ENCODE measurements around the gene DYNLT2B.
"Not testable (repeated sequence)": the region's sequence is repeated elsewhere in the genome, so short reads cannot be mapped to it uniquely, and the experiment has no call there.

DYNLT2B gene

DNA sequence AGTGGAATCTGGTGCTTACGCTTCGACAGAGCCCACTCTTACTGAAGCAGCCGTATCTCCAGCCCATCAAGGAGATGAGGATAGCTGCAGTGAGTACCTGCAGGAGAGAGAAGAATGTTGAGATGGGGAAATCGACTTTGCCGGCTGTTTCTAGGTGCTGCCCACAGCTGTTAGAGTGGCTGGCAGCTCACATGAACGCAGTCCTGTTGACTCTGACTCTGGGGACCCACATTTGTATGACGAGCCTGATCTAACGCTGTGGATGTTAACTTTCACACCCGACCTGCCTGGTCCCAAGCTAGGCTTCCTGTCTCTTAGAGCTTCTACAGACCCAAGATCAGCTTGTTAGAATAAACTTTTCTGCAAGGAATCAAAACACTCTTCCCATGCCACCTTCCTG, 8.9 kb upstream of the DYNLT2B start:
- no peak for DNase-seq (ENCODE audit: low read depth)

DNA sequence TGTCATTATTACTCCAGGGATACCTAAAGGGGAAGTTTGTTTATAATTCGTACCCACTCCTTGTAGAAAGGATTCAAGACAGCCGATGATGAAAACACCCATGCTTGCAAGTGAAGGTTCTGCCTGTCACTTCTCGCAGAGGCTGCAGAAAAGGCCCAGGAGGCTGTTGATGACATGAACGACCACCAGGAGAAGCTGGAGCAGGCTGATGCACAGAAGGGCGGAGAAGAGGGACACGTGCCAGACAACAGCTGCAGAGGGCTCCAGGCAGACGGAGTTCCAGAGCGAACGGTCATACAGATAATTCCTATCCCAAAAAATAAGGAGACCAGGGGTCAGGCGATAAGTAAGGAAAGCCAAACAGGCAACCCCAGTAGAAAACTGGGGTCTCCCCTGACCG, 5.7 kb upstream of the DYNLT2B start:
- no peak for DNase-seq (ENCODE audit: low read depth)

GRCh38 chr3:196323016-196323415, 5.0 kb upstream of the DYNLT2B start:
- DNase-seq (ENCODE audit: low read depth) = no peak

GRCh38 chr3:196321162-196321561, 3.1 kb upstream of the DYNLT2B start:
- no peak for DNase-seq (ENCODE audit: low read depth)

DNA sequence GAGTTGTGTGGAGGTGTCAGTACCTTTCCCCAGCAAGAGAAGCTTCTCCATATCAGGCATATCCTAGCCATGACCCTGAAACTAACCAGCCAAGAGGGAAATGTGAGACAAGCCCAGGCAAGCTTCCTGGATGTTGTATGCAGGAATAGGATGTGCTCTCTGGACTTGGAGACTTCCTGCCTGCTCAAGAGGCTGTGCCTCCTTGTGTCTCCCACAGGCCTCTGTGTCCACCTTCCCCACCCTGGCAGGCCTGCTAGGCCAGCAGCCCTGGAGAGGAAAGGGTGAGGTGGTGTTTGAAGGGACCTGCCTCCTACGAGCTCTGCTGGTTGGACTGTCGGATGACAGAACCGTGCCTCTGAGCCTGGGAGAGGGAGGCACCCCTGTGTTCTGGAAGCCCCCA, 2.1 kb upstream of the DYNLT2B start:
- DNase-seq (ENCODE audit: low read depth) = no peak

DNA sequence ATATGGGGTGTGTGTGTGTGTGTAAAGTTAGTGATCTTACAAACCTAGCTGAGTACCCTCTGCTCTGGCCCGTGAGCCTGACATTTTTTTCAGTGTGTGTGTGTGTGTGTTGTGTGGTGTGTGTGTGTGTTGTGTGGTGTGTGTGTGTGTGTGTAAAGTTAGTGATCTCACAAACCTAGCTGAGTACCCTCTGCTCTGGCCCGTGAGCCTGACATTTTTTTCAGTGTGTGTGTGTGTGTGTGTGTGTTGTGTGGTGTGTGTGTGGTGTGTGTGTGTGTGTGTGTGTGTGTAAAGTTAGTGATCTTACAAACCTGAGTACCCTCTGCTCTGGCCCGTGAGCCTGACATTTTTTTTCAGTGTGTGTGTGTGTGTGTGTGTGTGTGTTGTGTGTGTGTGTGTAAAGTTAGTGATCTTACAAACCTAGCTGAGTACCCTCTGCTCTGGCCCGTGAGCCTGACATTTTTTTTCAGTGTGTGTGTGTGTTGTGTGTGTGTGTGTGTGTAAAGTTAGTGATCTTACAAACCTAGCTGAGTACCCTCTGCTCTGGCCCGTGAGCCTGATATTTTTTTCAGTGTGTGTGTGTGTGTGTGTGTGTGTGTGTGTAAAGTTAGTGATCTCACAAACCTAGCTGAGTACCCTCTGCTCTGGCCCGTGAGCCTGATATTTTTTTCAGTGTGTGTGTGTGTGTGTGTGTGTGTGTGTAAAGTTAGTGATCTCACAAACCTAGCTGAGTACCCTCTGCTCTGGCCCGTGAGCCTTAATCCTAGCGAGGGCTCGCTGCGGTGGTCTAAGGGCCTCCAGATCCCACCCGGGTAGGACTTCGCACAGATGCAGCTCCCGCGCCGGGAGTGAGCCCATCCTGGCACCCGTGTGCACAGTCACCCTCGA, 997 bp downstream of the DYNLT2B start:
- DNase-seq (ENCODE audit: low read depth) = not testable (repeated sequence)

DNA sequence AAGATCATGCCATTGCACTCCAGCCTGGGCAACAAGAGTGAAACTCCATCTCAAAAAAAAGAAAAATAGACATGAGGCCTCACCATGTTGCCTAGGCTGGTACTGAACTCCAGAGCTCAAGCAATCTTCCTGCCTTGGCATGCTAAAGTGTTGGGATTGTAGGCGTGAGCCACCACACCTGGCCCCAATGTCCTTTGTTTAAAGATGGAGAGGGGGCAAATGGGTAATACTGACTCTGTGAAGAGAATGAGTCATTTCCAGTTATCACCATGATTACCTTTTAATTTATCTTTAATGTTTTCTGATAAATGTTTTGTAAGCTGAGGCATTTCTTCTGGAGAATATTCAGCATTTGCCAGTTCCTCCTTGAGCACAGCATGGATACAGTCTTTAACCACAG, 2.2 kb downstream of the DYNLT2B start:
- DNase-seq (ENCODE audit: low read depth) = no peak

GRCh38 chr3:196314597-196314996, 3.4 kb downstream of the DYNLT2B start:
- no peak for DNase-seq (ENCODE audit: low read depth)

GRCh38 chr3:196314086-196314485, 4.0 kb downstream of the DYNLT2B start:
- DNase-seq (ENCODE audit: low read depth) = not testable (repeated sequence)

DNA sequence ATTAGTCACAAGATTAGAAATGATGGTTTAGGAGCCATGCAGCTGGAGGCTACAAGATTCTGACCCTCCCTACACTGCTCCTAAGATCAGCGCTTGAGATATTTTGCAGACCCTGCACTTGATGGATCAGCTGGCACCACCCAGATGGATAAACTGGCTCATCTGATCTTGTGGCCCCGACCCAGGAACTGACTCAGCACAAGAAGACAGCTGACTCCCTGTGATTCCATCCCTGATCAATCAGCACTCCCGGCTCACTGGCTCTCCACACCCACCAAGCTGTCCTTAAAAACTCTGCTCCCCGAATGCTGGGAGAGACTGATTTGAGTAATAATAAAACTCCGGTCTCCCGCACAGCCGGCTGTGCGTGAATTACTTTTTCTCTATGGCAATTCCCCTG, 15.1 kb downstream of the DYNLT2B start:
- DNase-seq (ENCODE audit: low read depth) = not testable (repeated sequence)

DNA sequence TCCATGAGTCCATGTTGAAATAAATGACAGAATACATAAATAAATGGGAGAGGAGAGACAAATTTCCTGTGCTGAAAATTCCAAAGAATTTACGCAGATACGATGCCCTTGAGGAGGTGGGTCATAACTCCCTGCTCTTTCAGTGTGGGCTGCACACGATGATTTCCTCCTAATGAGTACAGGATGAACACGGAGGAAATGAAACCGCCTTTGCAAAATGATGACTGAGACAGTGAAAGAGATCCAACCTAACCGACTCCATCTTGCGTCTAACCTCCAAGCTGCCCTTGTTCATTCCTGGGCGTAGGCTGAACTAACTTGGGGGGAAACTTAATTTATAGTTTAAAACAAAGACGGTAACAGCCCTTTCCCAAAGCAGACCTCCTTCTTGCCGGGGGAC, 15.5 kb downstream of the DYNLT2B start:
- not testable (repeated sequence) for DNase-seq (ENCODE audit: low read depth)

DNA sequence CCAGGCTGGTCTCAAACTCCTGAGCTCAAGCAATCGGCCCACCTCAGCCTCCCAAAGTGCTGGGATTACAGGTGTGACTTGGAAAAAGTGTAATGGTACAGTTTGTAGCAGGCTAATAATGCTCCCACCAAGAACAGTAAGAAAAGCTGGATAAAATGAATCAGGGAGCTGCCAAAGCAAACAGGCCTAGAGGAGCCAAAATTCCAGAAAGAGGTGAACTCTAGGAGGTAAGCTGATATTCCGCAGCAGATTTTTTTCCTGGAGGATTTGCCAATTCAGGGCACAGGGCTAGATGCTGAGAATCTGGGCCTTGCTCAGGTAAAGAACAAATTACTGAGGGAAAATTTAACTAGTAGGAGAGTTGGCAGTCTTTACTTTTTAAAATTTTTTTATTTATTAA, 19.5 kb downstream of the DYNLT2B start:
- DNase-seq (ENCODE audit: low read depth) = no peak

DNA sequence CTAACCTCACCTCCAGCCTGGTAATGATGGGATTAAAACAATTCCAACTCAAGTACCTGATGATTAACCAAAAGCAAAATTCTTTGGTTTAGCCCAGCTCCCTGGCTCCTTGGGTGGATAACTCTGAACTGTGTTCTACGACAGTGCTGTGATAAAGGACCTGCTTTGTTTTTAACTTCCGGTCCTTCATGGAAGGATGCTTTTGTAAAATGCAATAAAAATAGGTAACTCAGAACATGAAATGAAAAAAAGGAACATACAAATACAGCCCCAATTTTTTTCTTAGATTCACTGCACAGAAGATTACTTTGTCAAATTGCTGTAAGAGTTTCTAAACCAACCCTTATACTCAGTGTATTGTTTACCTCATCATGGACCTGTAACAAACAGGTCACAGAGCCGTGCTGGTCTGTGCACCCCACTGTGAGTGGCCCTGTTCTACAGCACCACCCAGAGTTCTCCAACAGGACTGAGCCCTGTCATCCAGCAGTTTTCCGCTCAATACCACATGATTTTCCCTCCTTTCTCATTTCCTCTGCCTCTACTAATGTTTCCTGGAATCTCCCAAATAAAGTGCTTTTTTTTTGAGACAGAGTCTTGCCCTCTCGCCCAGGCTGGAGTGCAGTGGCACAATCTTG, 25.6 kb downstream of the DYNLT2B start:
- DNase-seq (ENCODE audit: low read depth) = no peak

- no peak for DNase-seq (ENCODE audit: low read depth)
These were observed 29.9 kb downstream of the DYNLT2B start for GRCh38 chr3:196288141-196288460.

DNA sequence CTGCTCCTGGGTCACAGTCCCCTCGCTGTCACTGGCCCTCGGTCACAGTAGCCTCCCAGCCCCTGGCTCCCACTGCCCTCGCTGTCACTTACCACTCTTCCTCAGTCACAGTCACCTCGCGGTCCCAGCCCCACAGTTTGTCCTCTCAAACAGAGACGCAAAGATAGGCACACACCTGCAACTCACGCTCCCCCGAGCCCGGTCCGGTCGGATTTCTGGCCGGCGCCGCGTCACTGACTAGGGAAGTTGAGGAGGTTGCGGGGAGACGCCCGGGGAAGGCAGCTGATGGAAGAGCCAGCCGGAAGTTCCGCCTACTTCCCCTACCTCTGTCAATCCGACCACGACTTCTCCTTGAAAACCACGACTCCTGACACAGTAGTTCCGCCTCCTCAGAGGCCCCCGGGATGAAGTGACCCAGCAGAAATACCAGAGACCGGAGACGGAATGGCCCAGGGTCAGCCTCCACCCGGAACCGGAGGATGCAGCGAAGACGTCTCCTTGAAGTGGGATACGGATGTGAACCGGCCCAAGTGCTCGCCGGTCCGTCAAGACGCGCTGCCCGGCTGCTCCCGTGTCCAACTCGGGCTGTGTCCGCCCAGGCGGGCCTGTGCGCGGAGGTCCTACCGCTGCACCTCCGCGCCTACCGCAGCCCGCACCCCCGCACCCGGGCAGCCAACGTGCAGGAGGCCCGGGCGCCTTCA, 30.4 kb downstream of the DYNLT2B start, which contains the start of gene PCYT1A:
Gene PCYT1A, minus strand, starts transcription at position 287 of the 701 bp plus-strand sequence. CDS start 17,195 bp downstream, outside the sequence.
- DNase-seq (ENCODE audit: low read depth) = peak; percentile 73

- DNase-seq (ENCODE audit: low read depth) = no peak
These were observed 31.0 kb downstream of the DYNLT2B start for GRCh38 chr3:196287090-196287439.

- DNase-seq (ENCODE audit: low read depth) = no peak
These were observed 33.6 kb downstream of the DYNLT2B start for GRCh38 chr3:196284396-196284795.

GRCh38 chr3:196281962-196282361, 36.1 kb downstream of the DYNLT2B start:
- no peak for DNase-seq (ENCODE audit: low read depth)

- no peak for DNase-seq (ENCODE audit: low read depth)
These were observed 37.2 kb downstream of the DYNLT2B start for GRCh38 chr3:196280689-196281440.

DNA sequence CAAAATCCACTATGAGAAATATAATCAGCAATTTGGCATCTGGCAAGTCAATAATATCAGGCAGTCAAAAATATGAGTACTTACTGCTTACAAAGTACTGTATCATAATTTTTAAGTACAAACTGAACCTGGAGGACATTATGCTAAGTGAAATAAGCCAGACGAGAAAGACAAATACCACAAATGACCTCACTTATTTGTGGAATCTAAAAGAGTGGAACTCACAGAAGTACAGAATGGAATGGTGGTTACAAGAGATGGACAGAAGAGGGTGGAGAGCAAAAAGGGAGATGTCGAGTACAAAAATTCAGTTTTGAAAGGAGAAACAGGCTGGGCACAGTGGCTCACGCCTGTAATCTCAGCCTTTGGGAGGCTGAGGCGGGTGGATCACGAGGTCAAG, 42.9 kb downstream of the DYNLT2B start:
- DNase-seq (ENCODE audit: low read depth) = no peak

DNA sequence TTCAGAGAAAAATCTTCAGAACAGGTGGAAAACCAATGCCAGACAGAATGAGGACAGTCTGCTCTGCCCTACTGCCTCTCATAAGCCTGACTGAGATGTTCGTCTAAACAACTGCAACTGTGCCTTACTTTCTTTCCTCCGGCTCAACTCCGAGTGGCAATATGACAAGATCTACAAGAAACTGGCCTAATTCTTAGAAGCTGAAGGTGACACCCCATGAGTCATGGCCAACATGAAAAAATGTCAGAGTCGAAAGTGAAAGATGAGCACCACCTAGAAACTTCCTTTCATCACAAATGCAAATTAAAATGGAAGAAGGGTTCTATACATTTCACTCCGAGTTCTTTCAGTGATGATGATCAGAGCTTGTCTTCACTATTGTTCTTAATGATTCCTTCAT, 43.5 kb downstream of the DYNLT2B start:
- peak; percentile 38 for DNase-seq (ENCODE audit: low read depth)

DNA sequence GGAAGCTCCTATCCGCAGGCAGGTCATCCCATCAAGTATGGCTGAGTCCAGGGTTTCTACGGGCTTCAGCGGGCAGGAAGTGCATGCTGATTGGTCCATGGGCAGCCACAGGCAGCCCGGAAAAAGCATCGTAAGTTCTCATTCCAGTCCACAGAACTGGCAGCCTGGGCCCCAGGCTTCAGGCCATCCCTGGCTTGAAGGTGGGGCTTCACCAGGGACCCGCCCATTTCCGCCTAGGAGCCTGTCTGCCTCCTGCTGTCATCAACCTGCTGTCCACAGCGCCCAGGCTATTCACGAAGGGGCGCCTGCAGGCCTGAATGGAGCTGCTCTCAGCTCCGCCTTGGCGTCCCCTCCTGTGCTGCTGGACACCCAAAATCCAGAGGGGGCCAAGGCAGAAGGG, 44.4 kb downstream of the DYNLT2B start:
- DNase-seq (ENCODE audit: low read depth) = no peak
